Osteoblast (primary cell): ENCODE measurements around the gene LIPC. TPM values are rescaled to one million over a fixed set of nuclear protein-coding genes. Genes with fewer than 3 reads are reported as not detected.

Experiments used
- DNase-seq: peaks from one replicate; pipeline ENCODE4 v3.0.0; 2011; ENCODE audit warnings: low spot score, mixed read lengths; ENCODE audit not compliant: insufficient read length; ENCODE audit errors: missing footprints
- H2AFZ ChIP-seq: 2 replicates; pipeline ENCODE4 v1.6.0; 2011; ENCODE audit warnings: mild to moderate bottlenecking, low read length
- H3K27ac ChIP-seq: 2 replicates; pipeline ENCODE4 v1.5.1; 2011; ENCODE audit warnings: mild to moderate bottlenecking, low read depth, low read length, moderate library complexity
- H3K27me3 ChIP-seq: 2 replicates; pipeline ENCODE4 v1.6.0; 2012; ENCODE audit warnings: mild to moderate bottlenecking, control low read depth, inconsistent platforms, low read length, moderate library complexity; ENCODE audit not compliant: insufficient read depth
- H3K36me3 ChIP-seq: 2 replicates; pipeline ENCODE4 v1.5.1; 2011; ENCODE audit warnings: mild to moderate bottlenecking, low read length, control low read depth, moderate library complexity; ENCODE audit not compliant: insufficient read depth
- H3K4me1 ChIP-seq: 2 replicates; pipeline ENCODE4 v1.5.1; 2011; ENCODE audit warnings: mild to moderate bottlenecking, low read length, control low read depth, moderate library complexity; ENCODE audit not compliant: insufficient read depth
- H3K4me2 ChIP-seq: 2 replicates; pipeline ENCODE4 v1.6.0; 2011; ENCODE audit warnings: mild to moderate bottlenecking, low read length; ENCODE audit not compliant: insufficient read depth
- H3K4me3 ChIP-seq: fragments of 200-600 bp; sonication (generic); 3 replicates; pipeline ENCODE4 v1.5.1; 2012; ENCODE audit warnings: mild to moderate bottlenecking, low read length, inconsistent platforms; ENCODE audit not compliant: insufficient read depth
- H3K79me2 ChIP-seq: 2 replicates; pipeline ENCODE4 v1.6.0; 2012; ENCODE audit warnings: mild to moderate bottlenecking, low read length, control low read depth, inconsistent platforms; ENCODE audit not compliant: insufficient read depth
- H3K9me3 ChIP-seq: 2 replicates; pipeline ENCODE4 v1.5.1; 2011; ENCODE audit warnings: low read depth, low read length, control low read depth
- H4K20me1 ChIP-seq: 2 replicates; pipeline ENCODE4 v1.6.0; 2012; ENCODE audit warnings: mild to moderate bottlenecking, low read length, control low read depth; ENCODE audit not compliant: insufficient read depth
- CTCF ChIP-seq: IDR thresholded peaks from 2 replicates; pipeline ENCODE4 v1.5.1; 2011; ENCODE audit warnings: mild to moderate bottlenecking, low read depth, low read length, moderate library complexity; ENCODE audit errors: extremely low read depth
- total RNA-seq: library from RNA; depleted of rRNA; stranded (reverse); fragments of >200 nt; gene quantifications from 2 replicates; pipeline ENCODE4 v1.2.3, GENCODE V29; 2012

The LIPC gene
- total RNA-seq, 1 donor: 1.1 TPM

GRCh38 chr15:58469432-58470353, 37.9 kb downstream of the LIPC start:
- peak overlapping the region; percentile 34 for H3K4me2 ChIP-seq
- H3K36me3 ChIP-seq: no peaks in the 10 kb centered on the region
- H3K27me3 ChIP-seq: no peaks in the 10 kb centered on the region
- TF ChIP-seq CTCF: no peak
- no peaks in the 10 kb centered on the region for H3K79me2 ChIP-seq
- peak overlapping the region; percentile 55 for H3K27ac ChIP-seq
- DNase-seq: no peak
- H3K4me1 ChIP-seq: peaks cover 22% of the 10 kb centered on the region
- no peaks in the 10 kb centered on the region for H4K20me1 ChIP-seq
- no peak overlapping the region for H2AFZ ChIP-seq
- no peaks in the 10 kb centered on the region for H3K9me3 ChIP-seq
- H3K4me3 ChIP-seq: no peak overlapping the region

DNA sequence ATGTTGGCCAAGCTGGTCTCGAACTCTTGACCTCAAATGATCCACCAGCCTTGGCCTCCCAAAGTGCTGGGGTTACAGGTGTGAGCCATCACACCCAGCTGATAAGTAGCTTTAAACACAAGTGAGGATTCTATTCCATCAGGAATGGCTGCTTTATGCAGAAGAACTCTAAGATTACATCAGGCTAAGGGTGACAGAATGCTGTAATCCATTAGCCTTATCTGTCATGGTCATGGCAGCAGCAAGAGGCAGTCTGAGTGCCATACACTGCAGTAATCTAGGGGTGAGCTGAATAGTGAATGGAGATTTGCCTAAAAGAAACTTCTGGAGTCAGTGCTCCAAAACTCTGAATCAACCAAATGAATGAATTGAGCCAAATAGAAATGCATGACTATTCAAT, 39.6 kb downstream of the LIPC start:
- Histone ChIP-seq H3K36me3 (no peaks in the 10 kb centered on the region), H3K27ac (no peak overlapping the region), H3K27me3 (no peaks in the 10 kb centered on the region), H3K4me1 (peaks cover 25% of the 10 kb centered on the region), H2AFZ (no peak overlapping the region), H4K20me1 (no peaks in the 10 kb centered on the region), H3K9me3 (no peaks in the 10 kb centered on the region), H3K4me2 (no peak overlapping the region), H3K4me3 (no peak overlapping the region), H3K79me2 (no peaks in the 10 kb centered on the region)
- DNase-seq: no peak
- TF ChIP-seq CTCF: no peak

- H3K36me3 ChIP-seq: no peaks in the 10 kb centered on the region
- no peak overlapping the region for H2AFZ ChIP-seq
- no peaks in the 10 kb centered on the region for H3K27me3 ChIP-seq
- no peak for DNase-seq
- no peaks in the 10 kb centered on the region for H3K9me3 ChIP-seq
- no peak overlapping the region for H3K4me2 ChIP-seq
- no peaks in the 10 kb centered on the region for H4K20me1 ChIP-seq
- peaks cover 25% of the 10 kb centered on the region for H3K4me1 ChIP-seq
- no peaks in the 10 kb centered on the region for H3K79me2 ChIP-seq
- no peak overlapping the region for H3K4me3 ChIP-seq
- no peak for TF ChIP-seq CTCF
- H3K27ac ChIP-seq: no peak overlapping the region
These were observed 40.4 kb downstream of the LIPC start for GRCh38 chr15:58472221-58472620.

DNA sequence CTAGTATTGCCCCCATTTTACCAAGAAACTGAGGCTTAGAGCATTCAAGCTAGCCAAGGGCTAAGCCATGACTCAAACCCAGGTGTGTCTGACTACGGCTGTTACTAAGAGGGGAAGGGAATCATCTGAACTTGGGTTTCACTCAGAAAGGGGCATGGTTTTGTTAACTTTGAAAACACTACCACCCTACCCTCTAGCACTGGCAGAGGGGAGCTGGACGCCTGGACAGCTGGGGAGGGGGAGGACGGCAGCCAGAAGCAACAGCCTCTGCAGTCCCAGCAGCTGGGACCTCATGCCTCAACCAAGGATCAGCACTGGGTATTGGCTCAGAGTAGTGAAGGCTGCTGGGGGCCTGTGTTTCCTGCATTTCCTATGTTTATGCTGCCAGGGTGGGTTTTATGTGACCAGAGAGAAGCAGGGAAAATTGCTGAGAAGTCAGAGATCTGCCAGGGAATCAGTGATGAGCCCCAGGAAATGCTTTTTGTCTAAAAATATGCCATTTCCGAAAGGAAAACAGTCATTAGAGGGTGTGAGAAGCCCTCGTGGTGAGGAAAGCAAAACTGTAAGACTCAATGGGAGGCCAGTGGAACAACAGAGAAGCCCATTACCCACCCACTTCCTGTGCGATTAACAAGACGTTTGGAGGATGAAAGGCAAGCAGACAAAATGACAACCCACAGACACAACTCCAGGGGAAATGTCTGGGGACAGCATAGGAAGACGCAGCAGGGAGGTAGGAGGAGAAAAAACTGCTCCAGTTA, 41.2 kb downstream of the LIPC start:
- no peaks in the 10 kb centered on the region for H3K27me3 ChIP-seq
- H3K27ac ChIP-seq: no peak overlapping the region
- peaks cover 25% of the 10 kb centered on the region for H3K4me1 ChIP-seq
- H3K36me3 ChIP-seq: no peaks in the 10 kb centered on the region
- TF ChIP-seq CTCF: no peak
- H2AFZ ChIP-seq: peak overlapping the region; percentile 65
- DNase-seq: no peak
- no peaks in the 10 kb centered on the region for H3K79me2 ChIP-seq
- no peaks in the 10 kb centered on the region for H3K9me3 ChIP-seq
- H4K20me1 ChIP-seq: no peaks in the 10 kb centered on the region
- no peak overlapping the region for H3K4me3 ChIP-seq
- H3K4me2 ChIP-seq: peak overlapping the region; percentile 3
